ENCODE data around the gene FMNL3.

FMNL3 gene

DNA sequence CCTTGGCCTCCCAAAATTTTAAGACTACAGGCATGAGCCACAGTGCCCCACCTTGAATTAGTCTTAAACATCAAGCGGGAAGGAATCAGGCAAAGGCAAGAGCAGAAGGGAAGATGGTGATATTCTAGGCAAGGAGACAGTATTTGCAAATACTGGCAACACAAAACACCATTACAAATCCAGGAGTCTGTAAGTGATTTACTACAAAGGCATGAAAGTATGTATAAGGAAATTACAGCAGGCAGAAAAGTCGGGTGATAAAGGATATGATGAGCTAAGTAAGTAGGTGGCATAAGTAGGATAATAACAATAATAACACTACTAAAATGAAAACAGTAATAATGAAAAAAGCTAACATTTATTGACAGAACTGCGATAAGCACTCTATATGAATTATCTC is 28.5 kb downstream of the FMNL3 start:
- TF ChIP-seq, protein P1, sequence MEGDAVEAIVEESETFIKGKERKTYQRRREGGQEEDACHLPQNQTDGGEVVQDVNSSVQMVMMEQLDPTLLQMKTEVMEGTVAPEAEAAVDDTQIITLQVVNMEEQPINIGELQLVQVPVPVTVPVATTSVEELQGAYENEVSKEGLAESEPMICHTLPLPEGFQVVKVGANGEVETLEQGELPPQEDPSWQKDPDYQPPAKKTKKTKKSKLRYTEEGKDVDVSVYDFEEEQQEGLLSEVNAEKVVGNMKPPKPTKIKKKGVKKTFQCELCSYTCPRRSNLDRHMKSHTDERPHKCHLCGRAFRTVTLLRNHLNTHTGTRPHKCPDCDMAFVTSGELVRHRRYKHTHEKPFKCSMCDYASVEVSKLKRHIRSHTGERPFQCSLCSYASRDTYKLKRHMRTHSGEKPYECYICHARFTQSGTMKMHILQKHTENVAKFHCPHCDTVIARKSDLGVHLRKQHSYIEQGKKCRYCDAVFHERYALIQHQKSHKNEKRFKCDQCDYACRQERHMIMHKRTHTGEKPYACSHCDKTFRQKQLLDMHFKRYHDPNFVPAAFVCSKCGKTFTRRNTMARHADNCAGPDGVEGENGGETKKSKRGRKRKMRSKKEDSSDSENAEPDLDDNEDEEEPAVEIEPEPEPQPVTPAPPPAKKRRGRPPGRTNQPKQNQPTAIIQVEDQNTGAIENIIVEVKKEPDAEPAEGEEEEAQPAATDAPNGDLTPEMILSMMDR (IDR thresholded peaks at IDR 0.05; ENCODE audit: low read depth, low read length) = no peak
- H3K4me3 ChIP-seq (ENCODE audit: low read depth, low read length) = no peak overlapping the region
- no peak for DNase-seq (ENCODE audit: low read depth, low spot score)
- in situ Hi-C loops (cut with HindIII; ENCODE audit: low sequenced_read_pairs) = no loop called here

DNA sequence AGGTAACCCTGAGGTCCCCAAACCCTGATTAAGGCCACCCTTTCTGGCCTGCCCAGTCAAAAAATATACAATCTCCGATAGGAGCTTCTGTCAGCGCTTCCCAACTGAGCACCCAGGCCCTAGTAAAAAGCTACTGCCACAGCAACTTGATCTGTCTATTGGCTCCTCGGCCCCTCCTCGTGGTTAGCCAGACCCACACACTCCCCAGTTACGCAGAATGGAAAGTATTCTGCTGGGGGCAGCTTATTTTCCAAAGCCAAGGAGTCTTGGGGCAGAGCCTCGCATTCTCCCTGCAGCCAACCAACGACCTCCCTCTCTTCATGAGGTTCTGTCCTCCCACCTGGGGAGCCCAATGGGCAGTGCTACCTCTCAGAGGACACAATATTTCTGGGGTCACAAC is 32.1 kb downstream of the FMNL3 start:
- DNase-seq (ENCODE audit: low read depth, low spot score) = peak; percentile 47
- in situ Hi-C loops (cut with HindIII; ENCODE audit: low sequenced_read_pairs) = no loop called here
- H3K4me3 ChIP-seq (ENCODE audit: low read depth, low read length) = no peak overlapping the region
- TF ChIP-seq, protein P1 (IDR thresholded peaks at IDR 0.05; ENCODE audit: low read depth, low read length) = no peak

DNA sequence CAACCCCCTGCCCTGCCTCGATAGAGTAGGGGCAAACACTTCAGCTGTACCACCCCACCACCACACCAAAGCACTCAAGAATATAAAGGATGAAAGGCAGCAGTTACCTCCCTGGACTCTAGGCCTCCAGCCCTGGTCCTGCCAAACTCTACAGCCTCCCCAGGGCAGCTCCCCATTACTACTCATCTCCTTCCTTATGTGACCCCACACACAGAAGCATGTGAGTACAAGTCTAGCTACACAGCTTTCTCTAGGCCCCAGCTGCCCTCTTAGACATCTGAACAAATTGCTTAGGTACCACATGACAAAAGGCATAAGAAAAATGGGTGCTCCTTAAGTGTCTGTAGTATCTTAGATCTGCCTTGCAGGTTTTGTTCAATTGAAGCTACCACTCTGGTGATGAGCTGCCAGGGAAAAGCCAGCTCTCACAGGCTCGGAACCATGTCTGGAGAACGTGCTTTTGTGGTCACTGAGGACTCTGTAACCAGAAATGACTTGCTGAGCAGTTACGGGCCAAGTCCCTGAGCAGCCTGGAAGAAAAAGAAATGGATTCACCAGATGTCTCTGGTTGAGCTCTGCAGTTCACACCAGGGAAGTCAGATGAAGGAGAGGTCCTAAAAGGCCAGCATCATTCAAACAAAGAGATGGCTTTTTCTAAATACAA is 32.8 kb downstream of the FMNL3 start:
- no peak overlapping the region for H3K4me3 ChIP-seq (ENCODE audit: low read depth, low read length)
- TF ChIP-seq, protein P1 (IDR thresholded peaks at IDR 0.05; ENCODE audit: low read depth, low read length) = no peak
- in situ Hi-C loops (cut with HindIII; ENCODE audit: low sequenced_read_pairs) = no loop called here
- DNase-seq (ENCODE audit: low read depth, low spot score) = peak; percentile 45

DNA sequence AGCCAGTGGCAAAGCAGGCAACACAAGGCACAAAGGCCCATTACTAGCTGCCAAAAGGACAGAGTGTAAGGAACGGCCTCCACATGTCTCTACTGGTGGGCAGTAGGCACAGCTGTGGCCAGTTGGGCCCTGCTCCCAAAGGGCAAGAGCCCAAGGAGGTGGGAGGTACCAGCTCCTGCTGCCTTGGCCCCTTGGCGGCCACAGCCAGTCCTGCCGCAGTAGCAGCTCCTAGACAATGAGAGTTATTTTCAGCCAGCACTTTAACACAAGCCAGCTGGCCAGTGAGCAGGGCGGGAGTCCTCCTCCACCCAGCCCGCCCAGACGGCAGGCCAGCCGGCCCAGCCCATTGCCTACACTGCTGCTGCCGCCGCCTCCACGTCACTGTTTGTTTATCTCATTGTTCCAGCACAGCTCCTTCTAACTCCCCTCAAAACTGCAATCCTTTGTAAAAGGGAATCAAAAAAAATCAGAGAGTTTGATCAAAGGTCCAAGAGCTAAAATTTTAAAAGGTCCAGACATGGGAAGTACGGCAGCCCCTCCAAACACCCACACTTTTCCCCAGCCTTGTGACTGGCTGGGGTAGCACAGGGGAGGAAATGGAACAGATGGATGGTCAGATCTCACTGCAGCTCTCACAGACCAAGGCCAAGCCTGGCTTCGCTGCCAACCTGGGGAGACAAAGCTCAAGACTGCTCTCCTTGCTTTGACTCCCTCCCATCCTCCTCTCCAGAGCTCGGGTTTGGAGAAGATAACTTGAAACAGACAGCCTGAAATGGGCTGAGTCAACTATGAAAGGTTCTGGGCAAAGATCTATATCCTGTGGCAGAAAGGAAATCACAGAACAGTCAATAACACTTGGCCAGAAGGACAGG is 33.5 kb downstream of the FMNL3 start:
- DNase-seq (ENCODE audit: low read depth, low spot score) = peak; percentile 96
- in situ Hi-C loops (cut with HindIII; ENCODE audit: low sequenced_read_pairs) = no loop called here
- TF ChIP-seq, protein P1 (IDR thresholded peaks at IDR 0.05; ENCODE audit: low read depth, low read length) = peak; percentile 10
- H3K4me3 ChIP-seq (ENCODE audit: low read depth, low read length) = no peak overlapping the region

DNA sequence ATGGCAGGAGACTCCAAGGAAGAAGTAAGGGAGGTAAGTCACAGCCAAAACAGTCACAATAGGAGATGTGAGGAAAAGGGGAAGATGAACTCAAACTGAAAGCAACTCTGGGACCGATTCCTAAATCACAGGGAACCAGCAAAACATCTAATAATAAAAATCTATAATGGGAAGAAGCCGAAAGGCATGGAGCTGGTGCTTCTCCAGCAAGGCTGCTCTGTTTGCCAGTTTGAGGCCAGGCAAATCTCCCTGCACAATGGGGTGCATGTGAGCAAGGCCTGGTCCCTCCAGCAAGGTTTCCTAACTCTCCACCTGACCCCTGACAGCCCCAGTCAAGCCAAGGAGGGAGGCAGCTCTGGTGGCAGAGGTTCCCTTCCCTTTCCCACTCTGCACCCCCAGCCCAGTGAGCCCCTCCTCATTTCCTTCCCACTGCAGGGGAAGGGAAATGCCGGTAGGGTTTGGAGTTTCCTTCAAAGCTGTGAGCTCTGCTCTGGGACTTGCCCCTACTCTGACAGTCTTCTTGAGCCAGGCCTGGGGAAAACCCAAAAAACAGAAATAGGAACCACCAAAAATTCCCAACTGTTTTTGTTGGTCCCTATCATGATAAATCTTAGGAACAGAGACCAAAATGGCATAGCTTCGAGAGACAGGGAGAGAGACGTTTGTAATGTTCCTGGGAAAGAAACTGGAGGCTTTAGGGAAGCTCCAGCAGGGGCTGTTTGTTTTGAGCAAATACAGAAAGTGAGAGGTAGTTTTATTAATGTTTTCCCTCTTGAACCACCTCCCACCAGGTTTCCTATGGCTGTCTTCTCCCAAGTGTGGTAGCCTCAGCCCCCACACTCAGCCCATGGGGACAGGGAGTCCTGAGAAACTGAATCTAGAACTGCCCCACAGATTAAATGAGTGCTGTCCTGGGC is 34.6 kb downstream of the FMNL3 start:
- in situ Hi-C loops (cut with HindIII; ENCODE audit: low sequenced_read_pairs) = no loop called here
- TF ChIP-seq, protein P1 (IDR thresholded peaks at IDR 0.05; ENCODE audit: low read depth, low read length) = no peak
- no peak for DNase-seq (ENCODE audit: low read depth, low spot score)
- H3K4me3 ChIP-seq (ENCODE audit: low read depth, low read length) = no peak overlapping the region
